Osteoblast (primary cell): ENCODE measurements around the gene NUDT16L1. TPM values are rescaled to one million over a fixed set of nuclear protein-coding genes. Genes with fewer than 3 reads are reported as not detected.

ENCODE experiments used
- DNase-seq: peaks from one replicate; pipeline ENCODE4 v3.0.0; 2011; ENCODE audit warnings: low spot score, mixed read lengths; ENCODE audit not compliant: insufficient read length; ENCODE audit errors: missing footprints
- H2AFZ ChIP-seq: 2 replicates; pipeline ENCODE4 v1.6.0; 2011; ENCODE audit warnings: mild to moderate bottlenecking, low read length
- H3K27ac ChIP-seq: 2 replicates; pipeline ENCODE4 v1.5.1; 2011; ENCODE audit warnings: mild to moderate bottlenecking, low read depth, low read length, moderate library complexity
- H3K27me3 ChIP-seq: 2 replicates; pipeline ENCODE4 v1.6.0; 2012; ENCODE audit warnings: mild to moderate bottlenecking, control low read depth, inconsistent platforms, low read length, moderate library complexity; ENCODE audit not compliant: insufficient read depth
- H3K36me3 ChIP-seq: 2 replicates; pipeline ENCODE4 v1.5.1; 2011; ENCODE audit warnings: mild to moderate bottlenecking, low read length, control low read depth, moderate library complexity; ENCODE audit not compliant: insufficient read depth
- H3K4me1 ChIP-seq: 2 replicates; pipeline ENCODE4 v1.5.1; 2011; ENCODE audit warnings: mild to moderate bottlenecking, low read length, control low read depth, moderate library complexity; ENCODE audit not compliant: insufficient read depth
- H3K4me2 ChIP-seq: 2 replicates; pipeline ENCODE4 v1.6.0; 2011; ENCODE audit warnings: mild to moderate bottlenecking, low read length; ENCODE audit not compliant: insufficient read depth
- H3K4me3 ChIP-seq: fragments of 200-600 bp; sonication (generic); 3 replicates; pipeline ENCODE4 v1.5.1; 2012; ENCODE audit warnings: mild to moderate bottlenecking, low read length, inconsistent platforms; ENCODE audit not compliant: insufficient read depth
- H3K79me2 ChIP-seq: 2 replicates; pipeline ENCODE4 v1.6.0; 2012; ENCODE audit warnings: mild to moderate bottlenecking, low read length, control low read depth, inconsistent platforms; ENCODE audit not compliant: insufficient read depth
- H3K9me3 ChIP-seq: 2 replicates; pipeline ENCODE4 v1.5.1; 2011; ENCODE audit warnings: low read depth, low read length, control low read depth
- H4K20me1 ChIP-seq: 2 replicates; pipeline ENCODE4 v1.6.0; 2012; ENCODE audit warnings: mild to moderate bottlenecking, low read length, control low read depth; ENCODE audit not compliant: insufficient read depth
- total RNA-seq: library from RNA; depleted of rRNA; stranded (reverse); fragments of >200 nt; gene quantifications from 2 replicates; pipeline ENCODE4 v1.2.3, GENCODE V29; 2012
- TF ChIP-seq, protein P1 (sequence below): IDR thresholded peaks from 2 replicates; pipeline ENCODE4 v1.5.1; 2011; ENCODE audit warnings: mild to moderate bottlenecking, low read depth, low read length, moderate library complexity; ENCODE audit errors: extremely low read depth

The NUDT16L1 gene
- total RNA-seq, 1 donor: 18.1 TPM

- Histone ChIP-seq H3K4me3 (no peak overlapping the region), H4K20me1 (peaks cover 24% of the 10 kb centered on the region), H3K79me2 (peaks cover 31% of the 10 kb centered on the region), H3K9me3 (no peaks in the 10 kb centered on the region), H3K27ac (no peak overlapping the region), H3K36me3 (peaks cover 37% of the 10 kb centered on the region), H3K4me1 (peaks cover 11% of the 10 kb centered on the region), H2AFZ (no peak overlapping the region), H3K4me2 (no peak overlapping the region), H3K27me3 (no peaks in the 10 kb centered on the region)
- DNase-seq: peak; percentile 88
- TF ChIP-seq, protein P1, sequence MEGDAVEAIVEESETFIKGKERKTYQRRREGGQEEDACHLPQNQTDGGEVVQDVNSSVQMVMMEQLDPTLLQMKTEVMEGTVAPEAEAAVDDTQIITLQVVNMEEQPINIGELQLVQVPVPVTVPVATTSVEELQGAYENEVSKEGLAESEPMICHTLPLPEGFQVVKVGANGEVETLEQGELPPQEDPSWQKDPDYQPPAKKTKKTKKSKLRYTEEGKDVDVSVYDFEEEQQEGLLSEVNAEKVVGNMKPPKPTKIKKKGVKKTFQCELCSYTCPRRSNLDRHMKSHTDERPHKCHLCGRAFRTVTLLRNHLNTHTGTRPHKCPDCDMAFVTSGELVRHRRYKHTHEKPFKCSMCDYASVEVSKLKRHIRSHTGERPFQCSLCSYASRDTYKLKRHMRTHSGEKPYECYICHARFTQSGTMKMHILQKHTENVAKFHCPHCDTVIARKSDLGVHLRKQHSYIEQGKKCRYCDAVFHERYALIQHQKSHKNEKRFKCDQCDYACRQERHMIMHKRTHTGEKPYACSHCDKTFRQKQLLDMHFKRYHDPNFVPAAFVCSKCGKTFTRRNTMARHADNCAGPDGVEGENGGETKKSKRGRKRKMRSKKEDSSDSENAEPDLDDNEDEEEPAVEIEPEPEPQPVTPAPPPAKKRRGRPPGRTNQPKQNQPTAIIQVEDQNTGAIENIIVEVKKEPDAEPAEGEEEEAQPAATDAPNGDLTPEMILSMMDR: no peak
Measured at GRCh38 chr16:4656695-4657686, 36.4 kb upstream of the NUDT16L1 start.

DNA sequence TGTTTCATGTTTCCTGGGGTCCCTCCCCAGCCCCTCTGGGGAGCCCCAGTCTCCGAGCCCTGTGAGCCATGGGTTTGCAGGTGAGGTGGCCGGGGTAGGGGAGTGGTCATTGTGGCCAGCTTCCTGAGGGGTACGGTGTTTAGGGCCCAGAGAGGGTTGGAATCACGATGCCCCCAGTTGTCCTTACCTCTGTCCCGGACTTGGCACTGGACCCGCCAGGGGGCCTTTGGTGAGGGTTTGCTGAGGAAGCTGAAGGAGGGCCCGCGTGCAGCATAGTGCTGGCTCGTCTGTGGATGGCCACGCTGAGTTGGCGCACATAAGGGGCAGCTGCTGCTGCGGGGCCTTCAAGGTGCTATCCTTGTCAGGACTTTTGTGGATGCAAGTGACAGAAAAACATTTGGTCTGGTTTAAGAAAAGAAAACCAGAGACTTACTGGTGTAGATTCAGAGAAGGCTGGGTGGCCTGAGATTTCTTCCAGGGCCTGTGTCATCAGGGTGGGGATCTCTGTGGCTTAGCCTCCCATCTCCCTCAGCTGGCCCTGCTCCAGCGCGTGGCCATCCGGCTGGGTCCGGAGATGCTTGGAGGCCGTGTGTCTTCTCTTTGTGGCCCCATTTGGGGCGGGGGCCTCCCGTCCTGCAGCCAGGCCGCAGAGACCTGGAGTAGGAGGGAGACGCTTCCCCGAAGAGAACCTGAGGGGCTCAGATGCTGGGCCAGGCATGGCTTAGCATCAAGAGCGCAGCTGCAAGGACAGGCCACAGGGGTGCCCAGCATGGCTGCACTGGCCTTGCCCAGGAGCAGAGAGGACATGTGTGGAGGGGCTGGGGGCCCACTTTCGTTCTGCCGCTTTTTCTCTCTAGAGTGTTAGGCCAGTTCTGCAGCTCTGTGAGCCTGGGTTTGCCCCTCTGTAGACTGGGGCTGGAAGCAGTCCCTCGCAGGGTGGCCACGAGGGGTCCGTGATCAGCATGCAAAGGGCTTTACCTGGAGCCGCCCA is 33.7 kb upstream of the NUDT16L1 start:
- peak; percentile 92 for DNase-seq
- H3K79me2 ChIP-seq: peaks cover 34% of the 10 kb centered on the region
- TF ChIP-seq, protein P1: no peak
- no peaks in the 10 kb centered on the region for H3K27me3 ChIP-seq
- H3K4me2 ChIP-seq: no peak overlapping the region
- peaks cover 30% of the 10 kb centered on the region for H4K20me1 ChIP-seq
- H3K4me1 ChIP-seq: peaks cover 11% of the 10 kb centered on the region
- H3K9me3 ChIP-seq: no peaks in the 10 kb centered on the region
- H3K4me3 ChIP-seq: no peak overlapping the region
- H3K36me3 ChIP-seq: peaks cover 41% of the 10 kb centered on the region
- peak overlapping the region; percentile 48 for H3K27ac ChIP-seq
- no peak overlapping the region for H2AFZ ChIP-seq

DNA sequence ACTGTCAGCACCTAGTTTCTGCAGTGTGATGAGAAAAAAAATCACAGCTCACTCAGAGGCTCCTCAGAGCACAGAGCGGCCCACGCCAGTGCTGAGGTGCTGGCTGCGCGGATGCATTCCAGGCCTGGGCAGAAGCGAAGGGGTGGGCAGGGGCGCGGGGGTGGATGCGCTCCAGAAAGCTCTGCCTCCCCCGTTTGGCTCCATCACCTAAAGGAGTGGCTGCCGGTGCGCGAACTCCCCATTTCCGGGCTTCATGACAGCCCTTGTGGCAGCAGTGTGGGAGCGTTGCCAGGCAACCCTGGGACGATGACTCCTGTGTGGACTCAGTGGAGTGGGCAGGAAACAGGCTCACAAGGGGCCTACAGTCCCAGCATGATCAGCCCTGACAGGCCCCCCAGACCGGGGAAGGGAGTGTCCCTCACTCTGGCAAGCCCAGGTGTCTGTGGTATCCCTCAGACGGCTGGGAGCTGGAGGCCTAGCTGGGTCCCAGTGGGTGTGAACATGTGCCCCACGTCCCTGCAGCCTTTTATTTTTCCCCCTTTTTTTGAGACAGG is 32.8 kb upstream of the NUDT16L1 start:
- TF ChIP-seq, protein P1: no peak
- peaks cover 45% of the 10 kb centered on the region for H3K36me3 ChIP-seq
- peaks cover 28% of the 10 kb centered on the region for H3K79me2 ChIP-seq
- no peaks in the 10 kb centered on the region for H3K9me3 ChIP-seq
- H4K20me1 ChIP-seq: peaks cover 30% of the 10 kb centered on the region
- no peak overlapping the region for H3K4me2 ChIP-seq
- H3K27me3 ChIP-seq: no peaks in the 10 kb centered on the region
- H2AFZ ChIP-seq: no peak overlapping the region
- peak overlapping the region; percentile 48 for H3K27ac ChIP-seq
- H3K4me3 ChIP-seq: no peak overlapping the region
- peak; percentile 98 for DNase-seq
- peaks cover 11% of the 10 kb centered on the region for H3K4me1 ChIP-seq
